ENCODE data around the gene BPIFB2.

BPIFB2 gene

GRCh38 chr20:33005908-33006775 lies 1.4 kb upstream of the BPIFB2 start:
- DNase-seq (ENCODE audit: extremely low read depth in 1 of 2, low read depth in 1 of 2): no peak

DNA sequence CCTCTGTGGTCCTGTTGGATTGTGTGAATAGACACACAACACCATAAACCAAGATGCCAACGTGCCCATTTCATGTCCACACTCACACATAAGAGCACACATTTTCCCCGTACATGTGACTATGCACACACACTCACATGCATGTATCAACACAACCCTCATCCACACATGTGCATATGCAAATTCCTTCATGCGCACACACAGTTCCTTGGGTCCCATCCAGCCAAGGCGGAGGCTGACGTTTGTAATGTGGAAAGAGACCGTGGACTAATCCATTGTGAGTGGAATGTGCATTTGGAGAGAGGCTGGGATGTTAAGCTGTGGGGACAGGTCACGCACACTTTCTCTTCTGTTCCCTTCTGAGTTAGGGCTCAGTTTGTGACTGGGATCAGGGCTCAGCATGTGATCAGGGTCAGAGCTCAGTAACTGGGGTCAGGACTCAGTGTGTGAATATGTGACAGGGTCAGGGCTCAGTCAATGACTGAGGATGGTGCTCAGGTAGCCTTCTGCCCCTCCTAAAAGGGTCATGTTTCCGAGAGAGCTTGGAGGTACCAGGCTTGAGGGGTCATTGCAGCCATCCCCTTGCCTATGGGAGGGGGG lies 628 bp upstream of the BPIFB2 start:
- no peak for DNase-seq (ENCODE audit: extremely low read depth in 1 of 2, low read depth in 1 of 2)

GRCh38 chr20:33008336-33009213 lies 1.1 kb downstream of the BPIFB2 start:
- DNase-seq (ENCODE audit: extremely low read depth in 1 of 2, low read depth in 1 of 2): no peak

DNA sequence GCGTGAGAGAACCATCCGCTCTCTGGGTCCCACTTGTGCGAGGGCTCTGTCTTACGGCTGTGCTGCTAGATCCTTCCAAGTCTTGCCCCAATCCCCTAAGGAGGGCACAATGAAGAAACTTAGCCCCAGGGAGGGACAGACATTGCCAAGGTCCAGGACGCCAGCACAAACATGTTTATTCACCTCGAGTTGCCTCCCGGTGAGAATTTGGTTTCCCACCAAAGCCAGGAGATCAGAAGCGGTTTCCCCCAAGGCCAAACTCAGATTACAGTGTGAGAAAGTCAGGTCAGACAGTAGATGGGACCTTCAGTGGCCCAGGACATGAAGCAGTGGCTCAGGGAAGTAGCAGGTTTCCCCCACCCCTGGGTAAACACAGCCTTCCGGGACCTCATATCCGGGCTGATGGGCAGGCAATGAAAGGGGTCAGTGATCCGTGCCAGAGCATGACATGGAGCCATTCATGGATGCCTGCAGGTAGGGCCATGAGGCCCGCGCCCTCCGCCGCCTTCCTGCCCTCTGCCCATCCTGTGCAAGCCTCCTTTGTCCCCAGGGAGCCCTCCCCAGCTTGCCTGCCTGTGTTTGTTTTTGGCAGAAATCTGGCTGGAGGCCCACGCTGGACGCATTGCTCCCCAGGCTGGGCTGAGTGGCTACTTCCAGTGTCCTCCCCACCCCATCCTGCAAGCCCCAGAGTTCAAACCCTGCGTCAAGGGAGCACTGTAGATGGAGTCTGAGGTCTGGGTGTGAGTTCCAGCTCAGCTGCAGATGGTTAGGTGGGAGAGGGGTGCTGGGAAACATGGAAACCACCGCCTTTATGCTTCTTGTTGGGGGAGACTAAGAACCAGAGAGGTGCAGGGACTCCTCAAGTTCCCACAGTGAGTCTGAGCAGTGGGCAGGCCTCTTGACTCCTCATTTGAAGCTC lies 2.0 kb downstream of the BPIFB2 start:
- no peak for DNase-seq (ENCODE audit: extremely low read depth in 1 of 2, low read depth in 1 of 2)

- DNase-seq (ENCODE audit: extremely low read depth in 1 of 2, low read depth in 1 of 2): no peak
Observed at GRCh38 chr20:33010133-33010504, 2.6 kb downstream of the BPIFB2 start.

DNA sequence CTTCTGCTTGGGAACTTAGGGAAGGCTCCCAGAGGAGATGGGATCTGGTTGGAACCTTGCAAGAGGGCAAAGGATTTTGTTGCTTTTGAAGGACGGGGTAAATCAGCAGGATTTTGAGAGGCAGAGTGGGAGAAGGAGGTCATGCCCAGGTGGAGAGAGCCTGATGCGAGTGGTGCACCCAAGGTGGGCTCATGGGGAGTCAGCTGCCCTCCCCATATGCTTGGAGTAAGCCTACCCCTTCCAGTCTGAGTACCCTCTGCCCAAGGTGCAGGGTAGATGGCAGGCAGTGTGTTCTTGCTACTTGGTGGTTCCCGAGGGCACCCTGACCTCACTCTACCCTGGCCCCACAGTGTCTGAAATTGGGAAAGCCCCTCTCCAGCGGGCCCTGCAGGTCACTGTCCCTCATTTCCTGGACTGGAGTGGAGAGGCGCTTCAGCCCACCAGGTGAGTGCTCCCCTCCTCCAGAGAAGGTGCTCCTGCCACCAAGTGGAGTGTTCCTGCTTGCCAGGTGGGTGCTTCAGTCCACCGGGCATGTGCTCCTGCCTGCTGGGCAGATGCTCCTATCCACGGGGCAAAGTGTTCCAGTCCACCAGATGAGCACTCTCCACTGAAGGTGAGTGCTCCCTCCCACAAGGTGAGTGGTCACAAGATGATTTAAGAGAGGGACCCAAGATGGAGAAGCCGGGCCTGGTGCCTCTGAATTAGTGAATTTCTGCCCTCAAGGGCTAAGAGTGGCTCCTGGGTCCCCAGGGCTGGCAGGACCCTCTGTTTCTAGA lies 3.4 kb downstream of the BPIFB2 start:
- no peak for DNase-seq (ENCODE audit: extremely low read depth in 1 of 2, low read depth in 1 of 2)

- DNase-seq (ENCODE audit: extremely low read depth in 1 of 2, low read depth in 1 of 2): no peak
Observed at GRCh38 chr20:33012327-33013189, 5.1 kb downstream of the BPIFB2 start.

- no peak for DNase-seq (ENCODE audit: extremely low read depth in 1 of 2, low read depth in 1 of 2)
Observed at GRCh38 chr20:33013701-33014326, 6.3 kb downstream of the BPIFB2 start.

- no peak for DNase-seq (ENCODE audit: extremely low read depth in 1 of 2, low read depth in 1 of 2)
Observed at GRCh38 chr20:33014336-33015113, 7.0 kb downstream of the BPIFB2 start.

DNA sequence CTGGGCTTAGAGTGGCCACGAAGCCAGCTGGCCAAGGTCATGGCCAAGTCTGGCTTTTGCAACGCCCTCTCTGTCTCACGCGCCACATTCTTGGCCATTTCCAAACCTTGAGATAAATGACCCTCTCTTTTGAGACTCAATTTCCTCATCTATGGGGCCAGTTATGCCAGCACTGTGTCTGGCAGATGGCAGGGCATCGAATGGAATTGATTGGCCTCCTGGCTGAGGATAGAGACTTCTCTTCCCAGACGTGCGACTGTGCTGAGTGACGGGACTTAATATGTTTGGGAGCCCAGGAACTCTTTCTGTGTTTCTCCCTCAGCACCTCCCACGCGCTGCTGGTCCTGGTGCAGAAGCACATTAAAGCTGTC lies 7.6 kb downstream of the BPIFB2 start:
- no peak for DNase-seq (ENCODE audit: extremely low read depth in 1 of 2, low read depth in 1 of 2)

- DNase-seq (ENCODE audit: extremely low read depth in 1 of 2, low read depth in 1 of 2): no peak
Observed at GRCh38 chr20:33015700-33016580, 8.4 kb downstream of the BPIFB2 start.

- no peak for DNase-seq (ENCODE audit: extremely low read depth in 1 of 2, low read depth in 1 of 2)
Observed at GRCh38 chr20:33016581-33017109, 9.1 kb downstream of the BPIFB2 start.

DNA sequence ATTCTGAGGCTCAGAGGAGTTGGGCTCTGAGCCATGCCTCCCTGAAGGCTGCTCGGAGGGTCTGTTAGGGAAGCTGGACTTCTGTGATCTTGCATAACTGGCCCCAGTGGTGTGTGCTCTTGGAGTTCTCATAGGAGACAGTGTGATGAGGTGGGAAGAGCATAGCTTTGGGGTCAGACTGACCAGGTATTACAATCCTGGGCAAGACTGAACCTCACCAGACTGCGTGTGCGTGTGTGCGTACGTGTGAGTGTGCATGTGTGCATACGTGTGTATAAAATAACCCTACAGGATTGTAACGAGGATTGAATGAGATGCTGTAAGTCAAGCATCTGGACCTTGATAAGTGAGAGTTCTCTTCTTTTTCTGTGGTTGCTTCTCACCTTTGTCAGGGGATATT lies 10.0 kb downstream of the BPIFB2 start:
- no peak for DNase-seq (ENCODE audit: extremely low read depth in 1 of 2, low read depth in 1 of 2)

GRCh38 chr20:33018169-33018931 lies 10.8 kb downstream of the BPIFB2 start:
- no peak for DNase-seq (ENCODE audit: extremely low read depth in 1 of 2, low read depth in 1 of 2)

DNA sequence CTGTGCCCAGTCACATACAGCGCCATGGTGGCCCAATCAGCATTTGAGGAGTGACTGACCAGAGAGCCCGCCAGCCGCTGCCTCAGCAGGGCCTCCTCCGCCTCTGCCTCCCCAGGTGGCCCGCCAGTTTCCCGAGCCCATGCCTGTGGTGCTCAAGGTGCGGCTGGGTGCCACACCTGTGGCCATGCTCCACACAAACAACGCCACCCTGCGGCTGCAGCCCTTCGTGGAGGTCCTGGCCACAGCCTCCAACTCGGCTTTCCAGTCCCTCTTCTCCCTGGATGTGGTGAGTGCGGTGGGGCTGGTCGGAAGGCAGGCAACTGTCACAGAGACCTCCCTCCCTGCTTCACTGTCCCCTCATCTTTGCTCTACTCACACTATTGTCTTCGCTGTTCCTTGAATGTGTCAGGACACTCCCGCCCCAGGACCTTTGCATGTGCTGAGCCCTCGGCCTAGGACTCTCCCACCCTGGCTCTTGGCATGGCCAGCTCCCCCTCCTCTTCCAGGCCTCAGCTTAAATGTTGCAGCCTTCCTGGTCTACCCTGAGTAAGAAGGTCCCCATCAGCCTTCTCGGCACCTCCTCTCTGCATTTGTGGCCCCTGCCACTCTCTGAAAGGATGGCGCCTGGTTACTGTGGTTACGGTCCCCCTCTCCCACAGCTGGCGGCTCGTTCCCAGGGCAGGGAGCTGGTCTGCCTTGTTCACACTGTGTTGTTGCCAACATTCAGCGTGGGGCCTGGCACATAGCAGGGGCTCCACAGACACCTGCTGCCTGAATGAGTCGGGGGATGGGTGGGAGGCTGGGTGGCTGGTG lies 12.2 kb downstream of the BPIFB2 start:
- DNase-seq (ENCODE audit: extremely low read depth in 1 of 2, low read depth in 1 of 2): no peak

All from stimulated activated CD8-positive, alpha-beta memory T cell treated with anti-CD3 and anti-CD28 coated beads, Interleukin-7, amount 100 ng/mL, for 48 hours (primary cell).